GM12878 (cell line): Measurements from ENCODE around the gene E2F7. TPM values are rescaled to one million over a fixed set of nuclear protein-coding genes. Genes with fewer than 3 reads are reported as not detected.

ENCODE experiments used
- ATAC-seq: fragments of 200-7000 bp; cut with Tn5 transposase; 3 replicates; pipeline ENCODE4 v1.9.1; 2020; ENCODE audit warnings: mild to moderate bottlenecking, moderate library complexity
- BruUV-seq: library from RNA; stranded (reverse); fragments of 400-500 nt; replicated peaks from 2 replicates; lab custom pipeline; 2021; lab: Mats Ljungman, UMichigan
- CTCF ChIA-PET: fragments of 300-600 bp; sonication (Branson Sonifier 250); formaldehyde crosslinking; extraction: SDS; loops from one replicate; lab custom pipeline; 2021; ENCODE audit warnings: inconsistent platforms; lab: Yijun Ruan, JAX
- POLR2A ChIA-PET: fragments of 350-600 bp; formaldehyde crosslinking; extraction: SDS; loops from one replicate; lab custom pipeline; 2021; ENCODE audit warnings: inconsistent platforms; lab: Charles Lee
- RAD21 ChIA-PET: fragments of 300-600 bp; sonication (Branson Sonifier 250); formaldehyde crosslinking; loops from one replicate; lab custom pipeline; 2023; ENCODE audit warnings: antibody characterized with exemption; ENCODE audit not compliant: unreplicated experiment; lab: Charles Lee
- SMC1A ChIA-PET: fragments of 300-600 bp; sonication (Branson Sonifier 250); formaldehyde crosslinking; loops from one replicate; lab custom pipeline; 2023; ENCODE audit not compliant: unreplicated experiment, uncharacterized antibody; lab: Charles Lee
- DNase-seq: peaks from one replicate; pipeline ENCODE4 v3.0.0-alpha.2; 2011; ENCODE audit warnings: low read depth, low spot score
- FAIRE-seq: peaks from 3 replicates; lab custom pipeline; 2011; peaks lifted over from hg19 to GRCh38; lab: Jason Lieb, UNC
- H2AFZ ChIP-seq: 2 replicates; pipeline ENCODE4 v1.6.0; 2011; ENCODE audit warnings: low read depth, low read length, control low read depth; ENCODE audit not compliant: control insufficient read depth
- H3K27ac ChIP-seq: 2 replicates; pipeline ENCODE4 v1.5.1; 2011; ENCODE audit warnings: control low read depth; ENCODE audit not compliant: control insufficient read depth, insufficient read depth
- H3K27me3 ChIP-seq, 2 experiments: replicated peaks in 1 of 2; 2 replicates each; pipeline versions ENCODE4 v1.6.0 to v1.6.1; 2011; ENCODE audit warnings: low read length in 1 of 2; ENCODE audit not compliant: control insufficient read depth in 2 of 2, insufficient read depth in 2 of 2
- H3K36me3 ChIP-seq, 2 experiments: 2 replicates each; pipeline ENCODE4 v1.5.1; 2011; ENCODE audit warnings: low read length in 1 of 2; ENCODE audit not compliant: control insufficient read depth in 2 of 2, insufficient read depth in 2 of 2
- H3K4me1 ChIP-seq: 2 replicates; pipeline ENCODE4 v1.6.1; 2011; ENCODE audit warnings: mild to moderate bottlenecking, low read length, moderate library complexity, mixed read lengths; ENCODE audit not compliant: control insufficient read depth, insufficient read depth
- H3K4me2 ChIP-seq: 2 replicates; pipeline ENCODE4 v1.6.0; 2011; ENCODE audit warnings: control low read depth; ENCODE audit not compliant: control insufficient read depth, insufficient read depth
- H3K4me3 ChIP-seq: fragments of 200-600 bp; sonication (generic); 2 replicates; pipeline ENCODE4 v1.5.1; 2016
- H3K79me2 ChIP-seq: 2 replicates; pipeline ENCODE4 v1.6.0; 2011; ENCODE audit warnings: low read length; ENCODE audit not compliant: control insufficient read depth, insufficient read depth
- H3K9ac ChIP-seq: 2 replicates; pipeline ENCODE4 v1.8.0; 2011; ENCODE audit warnings: low read length, control low read depth, mixed read lengths; ENCODE audit not compliant: control insufficient read depth, insufficient read depth
- H3K9me3 ChIP-seq: replicated peaks from 3 replicates; pipeline ENCODE4 v1.5.1; 2011; ENCODE audit warnings: mild to moderate bottlenecking, low read length; ENCODE audit not compliant: control insufficient read depth, insufficient read depth
- H4K20me1 ChIP-seq: 2 replicates; pipeline ENCODE4 v1.6.0; 2011; ENCODE audit not compliant: control insufficient read depth, insufficient read depth
- ASH2L ChIP-seq: fragments of 300-600, 200-600 bp; sonication (generic); IDR thresholded peaks from 2 replicates; pipeline ENCODE4 v1.6.1; 2017; ENCODE audit warnings: low read depth, mild to moderate bottlenecking, borderline replicate concordance
- ATF3 ChIP-seq: IDR thresholded peaks from 2 replicates; pipeline ENCODE4 v1.6.1; 2011; ENCODE audit warnings: low read depth, mild to moderate bottlenecking, low read length, moderate library complexity, borderline replicate concordance; ENCODE audit errors: extremely low read depth
- ATF7 ChIP-seq: fragments of 450-650 bp; IDR thresholded peaks from 2 replicates; pipeline ENCODE4 v1.6.1; 2016; ENCODE audit warnings: low read depth, mild to moderate bottlenecking
- CBX3 ChIP-seq: fragments of 200-600 bp; sonication (generic); IDR thresholded peaks from 2 replicates; pipeline ENCODE4 v1.6.1; 2016; ENCODE audit warnings: low read depth, borderline replicate concordance
- CHD2 ChIP-seq: IDR thresholded peaks from 2 replicates; pipeline ENCODE4 v1.6.1; 2011; ENCODE audit warnings: low read depth, low read length, improper control_type of control experiment, borderline replicate concordance
- CREM ChIP-seq: IDR thresholded peaks from 2 replicates; pipeline ENCODE4 v1.6.1; 2014; ENCODE audit warnings: antibody characterized with exemption, low read depth
- DPF2 ChIP-seq: fragments of 450-650 bp; IDR thresholded peaks from 2 replicates; pipeline ENCODE4 v1.6.1; 2017; ENCODE audit warnings: mild to moderate bottlenecking
- HCFC1 ChIP-seq: fragments of 150-350 bp; IDR thresholded peaks from 2 replicates; pipeline ENCODE4 v1.6.1; 2014; ENCODE audit warnings: low read length
- IKZF2 ChIP-seq, 2 experiments: fragments of 450-650 bp; IDR thresholded peaks; 2 replicates each; pipeline ENCODE4 v1.6.1; 2017; ENCODE audit warnings: mild to moderate bottlenecking in 2 of 2, moderate library complexity in 2 of 2
- MLLT1 ChIP-seq: fragments of 450-650 bp; IDR thresholded peaks from 2 replicates; pipeline ENCODE4 v1.6.1; 2016; ENCODE audit warnings: mild to moderate bottlenecking
- NBN ChIP-seq: fragments of 450-650 bp; IDR thresholded peaks from 2 replicates; pipeline ENCODE4 v1.6.1; 2016
- NR2F1 ChIP-seq: fragments of 450-650 bp; conservative IDR thresholded peaks from 2 replicates; pipeline ENCODE4 v1.6.1; 2017; ENCODE audit warnings: mild to moderate bottlenecking
- PBX3 ChIP-seq: IDR thresholded peaks from 2 replicates; pipeline ENCODE4 v1.6.1; 2011; ENCODE audit warnings: mild to moderate bottlenecking, low read depth, low read length, moderate library complexity; ENCODE audit not compliant: insufficient replicate concordance
- PKNOX1 ChIP-seq: fragments of 450-650 bp; IDR thresholded peaks from 2 replicates; pipeline ENCODE4 v1.6.1; 2016; ENCODE audit warnings: mild to moderate bottlenecking
- RAD21 ChIP-seq: IDR thresholded peaks from 2 replicates; pipeline ENCODE4 v1.6.1; 2011; ENCODE audit warnings: mild to moderate bottlenecking, low read depth, low read length, moderate library complexity; ENCODE audit not compliant: insufficient read depth
- RCOR1 ChIP-seq: conservative IDR thresholded peaks from 2 replicates; pipeline ENCODE4 v1.6.1; 2012; ENCODE audit warnings: low read depth, low read length, improper control_type of control experiment
- RELB ChIP-seq: fragments of 450-650 bp; IDR thresholded peaks from 2 replicates; pipeline ENCODE4 v1.6.1; 2017; ENCODE audit warnings: low read depth, mild to moderate bottlenecking, moderate library complexity
- TARDBP ChIP-seq: IDR thresholded peaks from 2 replicates; pipeline ENCODE4 v1.6.1; 2016; ENCODE audit warnings: borderline replicate concordance
- TCF12 ChIP-seq: IDR thresholded peaks from 2 replicates; pipeline ENCODE4 v1.6.1; 2011; ENCODE audit warnings: low read depth, mild to moderate bottlenecking, low read length
- ZNF384 ChIP-seq: IDR thresholded peaks from 2 replicates; pipeline ENCODE4 v1.6.1; 2012; ENCODE audit warnings: low read depth, mild to moderate bottlenecking, low read length, improper control_type of control experiment, borderline replicate concordance
- WGBS: methylation state at CpG from one replicate; pipeline ENCODE4 v1.1.6; 2016; ENCODE audit warnings: low lambda C conversion rate; ENCODE audit not compliant: insufficient replicate concordance, insufficient coverage; ENCODE audit errors: missing lambda C conversion rate; 5-methylcytosine and 5-hydroxymethylcytosine counted together
- in situ Hi-C: fragments of 300-500 bp; cut with MboI; formaldehyde crosslinking; loops from 9 replicates; pipeline ENCODE4 v1.14.3; 2018; ENCODE audit warnings: mixed read lengths
- intact Hi-C: fragments of 100-400 bp; cut with micrococcal nuclease; formaldehyde crosslinking; loops from one replicate; pipeline ENCODE4 v1.14.2; 2022; ENCODE audit not compliant: unreplicated experiment
- polyA plus RNA-seq, 11 experiments: library from polyadenylated mRNA; depleted of rRNA in 4 of 11; unstranded in 6 of 11; stranded (reverse) in 5 of 11; fragments of >200 nt; fragmentation: Nextera tagmentation in 4 of 11; fragmentation: Illumina TruSeq in 1 of 11; extraction: Ambion mirVana in 4 of 11; extraction: Trizol in 1 of 11; gene quantifications; 1 replicate in 1 of 11; 2 replicates in 10 of 11; pipeline versions ENCODE4 v1.2.1 to v1.2.3, GENCODE V29; 2011 to 2016; ENCODE audit warnings: inconsistent platforms in 2 of 11, missing spikeins in 2 of 11, low read depth in 1 of 11
- total RNA-seq, 4 experiments: library from RNA; depleted of rRNA in 3 of 4; stranded (reverse); fragments of >200 nt in 3 of 4; fragmentation: Illumina TruSeq in 1 of 4; extraction: Trizol in 1 of 4; gene quantifications; 2 replicates each; pipeline versions ENCODE4 v1.2.1 to v1.2.3, GENCODE V29; 2013 to 2021

The E2F7 gene
- total and polyA plus RNA-seq, 10 of the 15 experiments (the other 5 are each of a cell fraction or from before 2014, with no cell fraction given): 5.6 to 32.1 (median 19.9) TPM

- SMC1A ChIA-PET: interaction anchor here (0.6 to 2.6 kb wide), 4 partner anchors 10 to 60 kb away, joined by 3 to 14 read pairs (median 4); no protein-coding TSS in a partner anchor
- POLR2A ChIA-PET: interaction anchor here (1.0 to 2.8 kb wide), 3 partner anchors 10 to 15 kb away, joined by 3 to 14 read pairs (median 5); no protein-coding TSS in a partner anchor
- DNase-seq (peak; percentile 48), ATAC-seq (peak; percentile 58), FAIRE-seq (peak; percentile 49)
- no peaks in the 10 kb centered on the region for H3K4me1 ChIP-seq
- RAD21 ChIA-PET: interaction anchor here (1.5 kb wide), 1 partner anchor 10 kb away, joined by 4 read pairs; no protein-coding TSS in a partner anchor
- H4K20me1 ChIP-seq: no peaks in the 10 kb centered on the region
- no peaks in the 10 kb centered on the region; the same call in 2 of the 3 replicates for H3K9me3 ChIP-seq
- intact Hi-C loops (no loop called here), in situ Hi-C loops (loop anchor here (25.0 kb wide), 1 partner anchor 983 kb away; the partner anchor contains the start of gene NAP1L1)
- WGBS: 17% methylated on average over 3 of the region's 3 CpGs
- H2AFZ ChIP-seq: no peak overlapping the region
- no TSS peak for BruUV-seq
- H3K9ac ChIP-seq: no peak overlapping the region
- no peaks in the 10 kb centered on the region for H3K36me3 ChIP-seq
- H3K27me3 ChIP-seq: no peaks in the 10 kb centered on the region
- no peak overlapping the region for H3K4me3 ChIP-seq
- no peak overlapping the region for H3K4me2 ChIP-seq
- CTCF ChIA-PET: interaction anchor here (2.3 kb wide), 1 partner anchor 20 kb away, joined by 7 read pairs; no protein-coding TSS in a partner anchor
- no peak overlapping the region for H3K27ac ChIP-seq
- H3K79me2 ChIP-seq: no peaks in the 10 kb centered on the region
- TF ChIP-seq CHD2 (0 out of 2 replicates have a peak, but pooled peaks have one; percentile 41), ASH2L (no peak), TARDBP (no peak), ZNF384 (no peak), ATF3 (no peak), PBX3 (no peak), TCF12 (peak; percentile 34; the same call in 1 of the 2 replicates), MLLT1 (0 out of 2 replicates have a peak, but pooled peaks have one; percentile 41), NR2F1 (peak; percentile 74), RELB (peak; percentile 51; the same call in 1 of the 2 replicates), HCFC1 (no peak), RAD21 (no peak), DPF2 (peak; percentile 48), IKZF2 (IDR thresholded peaks at IDR 0.05) (peak; percentile 71 to 77; a peak in 3 of 4 replicates), CREM (no peak), NBN (0 out of 2 replicates have a peak, but pooled peaks have one; percentile 49), PKNOX1 (peak; percentile 47), CBX3 (no peak), RCOR1 (peak; percentile 74; the same call in 1 of the 2 replicates), ATF7 (peak; percentile 48; the same call in 1 of the 2 replicates)
These were observed 5.0 kb upstream of the E2F7 start for GRCh38 chr12:77070382-77070781.
